OCI-LY7 (cell line): ENCODE results near the gene FHL3. TPM values are rescaled to one million over a fixed set of nuclear protein-coding genes. Genes with fewer than 3 reads are reported as not detected.

Source experiments
- BruUV-seq: library from RNA; stranded (reverse); fragments of 400-500 nt; replicated peaks from 2 replicates; lab custom pipeline; 2021; lab: Mats Ljungman, UMichigan
- CTCF ChIA-PET: fragments of 300-600 bp; sonication (Branson Sonifier 250); formaldehyde crosslinking; loops from one replicate; lab custom pipeline; 2022; ENCODE audit warnings: antibody characterized with exemption; ENCODE audit not compliant: unreplicated experiment; lab: Charles Lee
- POLR2A ChIA-PET: fragments of 300-600 bp; sonication (Branson Sonifier 250); formaldehyde crosslinking; loops from one replicate; lab custom pipeline; 2022; ENCODE audit warnings: antibody characterized with exemption; lab: Charles Lee
- DNase-seq: peaks from one replicate; pipeline ENCODE4 v3.0.0-alpha.2; 2015; ENCODE audit warnings: low spot score
- H2AFZ ChIP-seq: fragments of 200-600 bp; sonication (generic), shearing (Covaris generic); 2 replicates; pipeline ENCODE4 v1.6.1; 2014; ENCODE audit warnings: mild to moderate bottlenecking, antibody characterized with exemption, low read length, moderate library complexity
- H3K27ac ChIP-seq: fragments of 200-600 bp; sonication (generic); 2 replicates; pipeline ENCODE4 v1.5.1; 2014; ENCODE audit warnings: mixed run types, low read depth, mild to moderate bottlenecking, moderate library complexity, low read length, inconsistent platforms; ENCODE audit not compliant: poor library complexity, severe bottlenecking
- H3K36me3 ChIP-seq: fragments of 200-600 bp; sonication (generic); 2 replicates; pipeline ENCODE4 v1.6.1; 2014; ENCODE audit warnings: mild to moderate bottlenecking, antibody characterized with exemption, low read length, moderate library complexity, mixed read lengths; ENCODE audit not compliant: insufficient read depth
- H3K4me1 ChIP-seq: fragments of 200-600 bp; sonication (generic); 2 replicates; pipeline ENCODE4 v1.5.1; 2014; ENCODE audit warnings: mild to moderate bottlenecking, low read length; ENCODE audit not compliant: insufficient read depth, poor library complexity, severe bottlenecking
- H3K4me2 ChIP-seq: fragments of 200-600 bp; sonication (generic); 2 replicates; pipeline ENCODE4 v1.6.1; 2014; ENCODE audit warnings: mild to moderate bottlenecking, low read length
- H3K4me3 ChIP-seq: fragments of 200-600 bp; sonication (generic); 2 replicates; pipeline ENCODE4 v1.5.1; 2014; ENCODE audit warnings: mild to moderate bottlenecking, low read depth, low read length; ENCODE audit not compliant: poor library complexity, severe bottlenecking
- H3K79me2 ChIP-seq: fragments of 200-600 bp; sonication (generic); 2 replicates; pipeline ENCODE4 v1.6.1; 2016; ENCODE audit warnings: low read depth, mild to moderate bottlenecking, low read length, moderate library complexity, mixed read lengths; ENCODE audit not compliant: insufficient read depth
- H3K9me2 ChIP-seq: fragments of 200-600 bp; sonication (generic); 2 replicates; pipeline ENCODE4 v1.6.1; 2016; ENCODE audit warnings: mild to moderate bottlenecking, low read length, mixed read lengths; ENCODE audit not compliant: insufficient read depth
- H3K9me3 ChIP-seq: fragments of 200-600 bp; sonication (generic); 2 replicates; pipeline ENCODE4 v1.6.1; 2014; ENCODE audit warnings: mild to moderate bottlenecking, mixed run types, low read length, mixed read lengths
- H4K20me1 ChIP-seq: fragments of 200-600 bp; sonication (generic); 2 replicates; pipeline ENCODE4 v1.6.1; 2014; ENCODE audit warnings: mild to moderate bottlenecking, antibody characterized with exemption, low read length, moderate library complexity, mixed read lengths; ENCODE audit not compliant: insufficient read depth
- CTCF ChIP-seq: fragments of 200-600 bp; sonication (generic); conservative IDR thresholded peaks from 2 replicates; pipeline ENCODE4 v1.5.1; 2014; ENCODE audit warnings: mild to moderate bottlenecking, antibody characterized with exemption, low read length, moderate library complexity, mixed read lengths
- EZH2phosphoT487 ChIP-seq: fragments of 200-600 bp; sonication (generic); IDR thresholded peaks from 2 replicates; pipeline ENCODE4 v1.6.1; 2018; ENCODE audit warnings: low read depth, borderline replicate concordance, mild to moderate bottlenecking, mixed run types, antibody characterized with exemption, low read length, moderate library complexity, mixed read lengths
- intact Hi-C: fragments of 100-400 bp; cut with micrococcal nuclease; formaldehyde crosslinking; loops from one replicate; pipeline ENCODE4 v1.10.0; 2022; ENCODE audit not compliant: unreplicated experiment
- total RNA-seq, 2 experiments: library from RNA; depleted of rRNA in 1 of 2; stranded (reverse); fragments of >200 nt in 1 of 2; shearing (Covaris generic) in 1 of 2; gene quantifications; 2 replicates each; pipeline ENCODE4 v1.2.3, GENCODE V29; 2014 to 2022

FHL3 gene
- total RNA-seq, 2 experiments from 2014 or later, result 0.63 to 1.8 TPM

- BruUV-seq, result no TSS peak
- no peak for DNase-seq
- Histone ChIP-seq H3K4me3 (no peak overlapping the region), H3K36me3 (no peaks in the 10 kb centered on the region), H3K9me2 (no peaks in the 10 kb centered on the region), H3K9me3 (no peaks in the 10 kb centered on the region), H3K4me2 (no peak overlapping the region), H3K4me1 (no peaks in the 10 kb centered on the region), H2AFZ (no peak overlapping the region), H3K27ac (no peak overlapping the region), H3K79me2 (no peaks in the 10 kb centered on the region), H4K20me1 (no peaks in the 10 kb centered on the region)
- intact Hi-C loops, result loop anchor here (10.0 kb wide), 1 partner anchor 460 kb away; no protein-coding TSS in a partner anchor
- CTCF ChIA-PET, result no interaction called here
- no peak for TF ChIP-seq EZH2phosphoT487
- no peak for TF ChIP-seq CTCF
- POLR2A ChIA-PET, result interaction anchor here (0.7 kb wide), 2 partner anchors 222 to 1925 kb away, joined by 3 to 4 read pairs; no protein-coding TSS in a partner anchor
These were observed 39.2 kb upstream of the FHL3 start for GRCh38 chr1:38044221-38045215.

GRCh38 chr1:38043036-38043747 is 37.9 kb upstream of the FHL3 start:
- H3K9me2 ChIP-seq, result no peaks in the 10 kb centered on the region
- no peaks in the 10 kb centered on the region for H3K9me3 ChIP-seq
- POLR2A ChIA-PET, result interaction anchor here (0.7 kb wide), 1 partner anchor 1927 kb away, joined by 3 read pairs; no protein-coding TSS in a partner anchor
- H3K4me3 ChIP-seq, result no peak overlapping the region
- H3K4me1 ChIP-seq, result no peaks in the 10 kb centered on the region
- intact Hi-C loops, result loop anchor here (10.0 kb wide), 1 partner anchor 462 kb away; no protein-coding TSS in a partner anchor
- no peak for TF ChIP-seq EZH2phosphoT487
- TF ChIP-seq CTCF, result no peak
- H2AFZ ChIP-seq, result no peak overlapping the region
- no peaks in the 10 kb centered on the region for H3K79me2 ChIP-seq
- no peak for DNase-seq
- H4K20me1 ChIP-seq, result no peaks in the 10 kb centered on the region
- no peaks in the 10 kb centered on the region for H3K36me3 ChIP-seq
- BruUV-seq, result no TSS peak
- H3K4me2 ChIP-seq, result no peak overlapping the region
- CTCF ChIA-PET, result no interaction called here
- H3K27ac ChIP-seq, result no peak overlapping the region
